GM12801 (cell line): ENCODE measurements around the gene CELSR3.

Source experiments
- CTCF ChIP-seq: IDR thresholded peaks from one replicate; pipeline ENCODE4 v1.5.1; 2011; ENCODE audit warnings: control low read depth; ENCODE audit not compliant: insufficient read length; ENCODE audit errors: extremely low read depth

The CELSR3 gene

GRCh38 chr3:48635222-48636021 is 27.3 kb downstream of the CELSR3 start, which contains the start of gene SLC26A6:
Gene SLC26A6 (minus strand): TSS chr3:48635461. CDS start chr3:48635393, 68 bp downstream.
- no peak for TF ChIP-seq CTCF

GRCh38 chr3:48634661-48635221 is 27.9 kb downstream of the CELSR3 start:
- no peak for TF ChIP-seq CTCF

- TF ChIP-seq CTCF = no peak
These were observed 28.9 kb downstream of the CELSR3 start for GRCh38 chr3:48633743-48634142.

- TF ChIP-seq CTCF = no peak
These were observed 29.4 kb downstream of the CELSR3 start for GRCh38 chr3:48633256-48633655.

- TF ChIP-seq CTCF = no peak
These were observed 30.9 kb downstream of the CELSR3 start for GRCh38 chr3:48631516-48632448.

- TF ChIP-seq CTCF = no peak
These were observed 31.9 kb downstream of the CELSR3 start for GRCh38 chr3:48630833-48631232.

- no peak for TF ChIP-seq CTCF
These were observed 32.3 kb downstream of the CELSR3 start for GRCh38 chr3:48630407-48630806.
